ENCODE results near the gene VRK2.

Gene VRK2

GRCh38 chr2:58046585-58047372 is at the start of gene VRK2:
Gene VRK2, plus strand, starts transcription at chr2:58046806. Its CDS starts 2,026 bp downstream, at chr2:58048832.
- peak; percentile 94 for DNase-seq

GRCh38 chr2:58006256-58006951 is 40.2 kb upstream of the VRK2 start:
- DNase-seq: no peak

GRCh38 chr2:58006952-58007284 is 39.7 kb upstream of the VRK2 start:
- DNase-seq: no peak

- DNase-seq: no peak
Measured at GRCh38 chr2:58010599-58010998, 36.0 kb upstream of the VRK2 start.

GRCh38 chr2:58019229-58019628 is 27.4 kb upstream of the VRK2 start:
- DNase-seq: peak; percentile 8

- DNase-seq: no peak
Measured at GRCh38 chr2:58025150-58025933, 21.3 kb upstream of the VRK2 start.

GRCh38 chr2:58027029-58027428 is 19.6 kb upstream of the VRK2 start:
- DNase-seq: no peak

GRCh38 chr2:58030771-58031170 is 15.8 kb upstream of the VRK2 start:
- DNase-seq: no peak

- no peak for DNase-seq
Measured at GRCh38 chr2:58032016-58032763, 14.4 kb upstream of the VRK2 start.

- no peak for DNase-seq
Measured at GRCh38 chr2:58032764-58033080, 13.9 kb upstream of the VRK2 start.

GRCh38 chr2:58033530-58033929 is 13.1 kb upstream of the VRK2 start:
- DNase-seq: no peak

GRCh38 chr2:58035352-58035751 is 11.3 kb upstream of the VRK2 start:
- no peak for DNase-seq

- no peak for DNase-seq
Measured at GRCh38 chr2:58039170-58039611, 7.4 kb upstream of the VRK2 start.

GRCh38 chr2:58042486-58042970 is 4.1 kb upstream of the VRK2 start:
- DNase-seq: peak; percentile 87

- DNase-seq: peak; percentile 52
Measured at GRCh38 chr2:58044145-58044544, 2.5 kb upstream of the VRK2 start.

- DNase-seq: peak; percentile 37
Measured at GRCh38 chr2:58045580-58046334, 849 bp upstream of the VRK2 start.

- DNase-seq: no peak
Measured at GRCh38 chr2:58046335-58046584, 346 bp upstream of the VRK2 start.

GRCh38 chr2:58047373-58047935 is 848 bp downstream of the VRK2 start:
- peak; percentile 80 for DNase-seq

- peak; percentile 29 for DNase-seq
Measured at GRCh38 chr2:58047961-58048360, 1.4 kb downstream of the VRK2 start.

- DNase-seq: no peak
Measured at GRCh38 chr2:58051445-58051844, 4.8 kb downstream of the VRK2 start.

- peak; percentile 50 for DNase-seq
Measured at GRCh38 chr2:58052978-58053377, 6.4 kb downstream of the VRK2 start.

GRCh38 chr2:58054264-58054663 is 7.7 kb downstream of the VRK2 start:
- DNase-seq: no peak
